BLaER1 treated with 17β-estradiol and CSF1 and Interleukin-3, amounts not matched to agents 10 nM and 100 nM (cell line): Measurements from ENCODE around the gene TFEB.

Experiments used
- H3K27ac ChIP-seq, 11 experiments: shearing (Covaris generic); formaldehyde crosslinking; 2 replicates each; pipeline ENCODE4 v1.8.1; 2022
- H3K27me3 ChIP-seq, 11 experiments: shearing (Covaris generic); formaldehyde crosslinking; 2 replicates each; pipeline ENCODE4 v1.8.1; 2022
- H3K36me3 ChIP-seq, 11 experiments: shearing (Covaris generic); formaldehyde crosslinking; 2 replicates each; pipeline ENCODE4 v1.8.1; 2022
- H3K4me1 ChIP-seq, 10 experiments: shearing (Covaris generic); formaldehyde crosslinking; 2 replicates each; pipeline ENCODE4 v1.8.1; 2022
- H3K4me2 ChIP-seq, 11 experiments: shearing (Covaris generic); formaldehyde crosslinking; 2 replicates each; pipeline ENCODE4 v1.8.1; 2022
- H3K4me3 ChIP-seq, 10 experiments: shearing (Covaris generic); formaldehyde crosslinking; 2 replicates each; pipeline ENCODE4 v1.8.1; 2022
- H3K9ac ChIP-seq, 11 experiments: shearing (Covaris generic); formaldehyde crosslinking; 2 replicates each; pipeline ENCODE4 v1.8.1; 2022
- H3K9me3 ChIP-seq, 11 experiments: shearing (Covaris generic); formaldehyde crosslinking; replicated peaks in 1 of 11; 2 replicates each; pipeline ENCODE4 v1.8.1; 2022
- H4K20me1 ChIP-seq, 11 experiments: shearing (Covaris generic); formaldehyde crosslinking; 2 replicates each; pipeline ENCODE4 v1.8.1; 2022
- Cebpa-rat ChIP-seq, 11 experiments: shearing (Covaris generic); IDR thresholded peaks; 2 replicates each; pipeline ENCODE4 v1.8.1; 2022

Gene TFEB

DNA sequence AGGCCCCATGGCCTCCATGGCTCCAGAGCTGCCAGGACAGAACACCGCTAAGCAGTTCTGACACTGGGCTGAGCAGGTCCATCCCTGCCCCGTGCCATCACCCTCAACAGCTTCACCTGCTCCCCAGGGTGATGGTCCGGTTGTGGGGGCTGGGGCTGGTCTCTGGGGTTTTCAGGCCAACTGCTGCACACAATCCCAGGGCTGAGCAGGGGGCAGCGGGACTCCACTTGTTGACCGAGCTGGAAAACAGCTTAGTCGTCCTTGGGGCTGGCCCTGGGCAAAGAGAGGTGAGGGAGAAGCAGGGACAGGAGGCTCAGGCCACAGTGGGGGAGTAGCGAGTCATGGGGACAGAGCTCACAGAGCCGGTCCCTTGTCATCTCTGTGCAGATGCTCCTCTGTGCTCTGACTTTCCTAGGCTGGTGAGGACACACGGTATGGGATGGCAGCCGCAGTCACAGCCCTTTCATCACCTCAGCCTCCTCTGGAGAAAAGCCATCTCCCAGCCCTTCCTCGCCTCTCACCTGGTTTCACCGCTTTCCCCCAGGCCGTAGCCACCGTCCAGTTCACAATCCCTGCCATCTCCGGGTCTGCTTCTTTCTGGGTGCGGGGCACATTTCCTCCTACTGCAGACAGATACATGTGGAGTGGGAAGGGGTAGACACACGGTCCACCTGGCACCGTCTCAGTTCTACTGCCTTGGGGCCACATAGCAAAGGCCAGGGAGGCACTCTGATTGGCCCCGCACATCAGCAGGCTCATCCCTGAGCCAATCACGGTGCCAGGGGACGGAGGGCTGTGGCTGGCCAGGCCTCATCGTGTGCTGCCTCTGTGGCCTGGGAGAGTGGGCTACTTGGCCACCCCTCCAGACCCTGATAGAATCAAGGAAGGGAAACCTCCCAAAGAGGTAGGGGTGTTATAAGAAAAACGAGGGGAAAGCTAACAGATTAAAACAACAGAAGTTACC, 78.0 kb downstream of the TFEB start:
- Histone ChIP-seq H4K20me1 (peaks cover 0 to 26% (median 0%) of the 10 kb centered on the region in 11 experiments; a peak in 5 of 22 replicates), H3K27ac (peak overlapping the region in 2 of 11 experiments; percentile 21 to 55; a peak in 1 of 22 replicates), H3K9me3 (no peaks in the 10 kb centered on the region), H3K36me3 (peaks cover 7 to 24% (median 17%) of the 10 kb centered on the region in 11 experiments; a peak in 19 of 22 replicates), H3K4me2 (peak overlapping the region in 8 of 11 experiments; percentile 59 to 79 (median 67); a peak in 13 of 22 replicates), H3K27me3 (no peaks in the 10 kb centered on the region), H3K4me3 (no peak overlapping the region), H3K9ac (0 out of 22 replicates have a peak overlapping the region, but pooled peaks of 1 of the 11 experiments have one; percentile 8), H3K4me1 (peaks cover 6 to 34% (median 28%) of the 10 kb centered on the region in 10 experiments; a peak in 19 of 20 replicates)
- TF ChIP-seq Cebpa-rat (IDR thresholded peaks at IDR 0.05), result no peak

DNA sequence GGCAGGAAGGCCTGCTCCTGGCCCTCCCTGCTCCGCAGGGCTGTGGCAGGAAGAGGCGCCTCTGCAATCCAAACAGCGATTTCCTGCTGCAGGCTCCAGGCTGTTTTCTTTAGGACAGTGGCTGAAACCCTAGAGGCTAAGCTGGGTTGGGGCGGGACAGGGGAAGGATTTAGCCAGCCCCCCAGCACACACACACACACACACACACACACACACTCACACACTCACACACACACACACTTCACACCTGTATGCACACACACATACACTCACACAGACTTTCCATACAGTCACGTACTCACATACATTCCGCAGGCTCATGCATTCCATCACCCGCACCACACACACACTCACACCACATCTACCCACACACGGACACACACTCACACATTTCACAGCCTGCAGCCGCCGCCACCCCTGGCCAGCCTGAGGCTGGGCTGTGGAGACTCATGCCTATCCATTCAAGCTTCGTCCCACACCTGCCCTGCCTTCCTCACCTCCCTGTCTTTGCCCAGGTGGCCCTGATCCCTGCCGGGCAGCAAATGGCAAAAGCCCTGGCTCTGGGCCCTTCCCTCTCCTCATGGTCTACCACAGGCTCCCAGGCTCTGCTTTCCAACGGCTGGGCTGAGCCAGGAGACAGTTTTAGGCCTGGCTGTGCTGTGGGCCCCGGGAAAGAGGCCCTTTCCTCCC, 79.3 kb downstream of the TFEB start:
- Histone ChIP-seq H3K9me3 (no peaks in the 10 kb centered on the region), H3K36me3 (peaks cover 12 to 37% (median 30%) of the 10 kb centered on the region in 11 experiments; a peak in 21 of 22 replicates), H3K9ac (peak overlapping the region in 9 of 11 experiments; percentile 26 to 58 (median 35); a peak in 13 of 22 replicates), H3K27ac (peak overlapping the region in 8 of 11 experiments; percentile 21 to 64 (median 33); a peak in 12 of 22 replicates), H3K27me3 (no peaks in the 10 kb centered on the region), H3K4me2 (peak overlapping the region; percentile 39 to 79 (median 66)), H3K4me3 (no peak overlapping the region), H4K20me1 (peaks cover 0 to 39% (median 9%) of the 10 kb centered on the region in 11 experiments; a peak in 9 of 22 replicates), H3K4me1 (peaks cover 6 to 34% (median 28%) of the 10 kb centered on the region in 10 experiments; a peak in 19 of 20 replicates)
- TF ChIP-seq Cebpa-rat (IDR thresholded peaks at IDR 0.05), result no peak

- H3K4me3 ChIP-seq, result no peak overlapping the region
- H4K20me1 ChIP-seq, result peaks cover 0 to 40% (median 9%) of the 10 kb centered on the region in 11 experiments; a peak in 9 of 22 replicates
- H3K36me3 ChIP-seq, result peaks cover 13 to 42% (median 35%) of the 10 kb centered on the region in 11 experiments; a peak in 21 of 22 replicates
- no peak for TF ChIP-seq Cebpa-rat (IDR thresholded peaks at IDR 0.05)
- H3K27ac ChIP-seq, result peak overlapping the region in 8 of 11 experiments; percentile 21 to 64 (median 33); a peak in 12 of 22 replicates
- H3K4me1 ChIP-seq, result peaks cover 6 to 34% (median 28%) of the 10 kb centered on the region in 10 experiments; a peak in 19 of 20 replicates
- H3K4me2 ChIP-seq, result peak overlapping the region; percentile 39 to 79 (median 66)
- H3K9ac ChIP-seq, result peak overlapping the region in 9 of 11 experiments; percentile 13 to 58 (median 35); a peak in 11 of 22 replicates
- H3K27me3 ChIP-seq, result no peaks in the 10 kb centered on the region
- H3K9me3 ChIP-seq, result no peaks in the 10 kb centered on the region
These were observed 79.8 kb downstream of the TFEB start for GRCh38 chr6:41655646-41656001.

DNA sequence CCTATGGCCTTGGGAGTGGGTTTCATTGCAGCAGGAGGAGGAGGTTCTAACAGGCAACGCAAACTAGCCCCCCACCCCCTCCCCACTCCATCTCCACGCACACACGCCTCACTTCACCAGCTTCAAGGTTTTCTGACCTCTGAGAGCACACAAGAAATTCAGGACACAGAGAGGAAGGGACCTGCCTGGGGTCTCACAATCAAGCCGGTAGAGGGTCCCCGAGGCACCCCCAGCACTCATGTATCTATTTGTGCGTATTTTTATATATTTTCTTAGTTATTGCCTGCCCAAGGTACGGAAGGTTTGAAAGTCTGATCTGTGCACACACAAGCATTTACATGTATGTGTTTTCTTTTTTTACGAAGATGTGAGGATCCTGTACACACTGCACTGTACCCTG, 80.2 kb downstream of the TFEB start:
- H3K36me3 ChIP-seq, result peaks cover 13 to 47% (median 40%) of the 10 kb centered on the region in 11 experiments; a peak in 21 of 22 replicates
- H3K9me3 ChIP-seq, result no peaks in the 10 kb centered on the region
- H3K9ac ChIP-seq, result peak overlapping the region in 7 of 11 experiments; percentile 26 to 58 (median 37); a peak in 6 of 22 replicates
- peak overlapping the region in 10 of 11 experiments; percentile 39 to 79 (median 66); a peak in 18 of 22 replicates for H3K4me2 ChIP-seq
- H3K27me3 ChIP-seq, result no peaks in the 10 kb centered on the region
- H4K20me1 ChIP-seq, result peaks cover 0 to 40% (median 9%) of the 10 kb centered on the region in 11 experiments; a peak in 9 of 22 replicates
- peak overlapping the region in 3 of 11 experiments; percentile 34 to 64 (median 55); a peak in 7 of 22 replicates for H3K27ac ChIP-seq
- peaks cover 6 to 34% (median 28%) of the 10 kb centered on the region in 10 experiments; a peak in 19 of 20 replicates for H3K4me1 ChIP-seq
- TF ChIP-seq Cebpa-rat (IDR thresholded peaks at IDR 0.05), result no peak
- no peak overlapping the region for H3K4me3 ChIP-seq

DNA sequence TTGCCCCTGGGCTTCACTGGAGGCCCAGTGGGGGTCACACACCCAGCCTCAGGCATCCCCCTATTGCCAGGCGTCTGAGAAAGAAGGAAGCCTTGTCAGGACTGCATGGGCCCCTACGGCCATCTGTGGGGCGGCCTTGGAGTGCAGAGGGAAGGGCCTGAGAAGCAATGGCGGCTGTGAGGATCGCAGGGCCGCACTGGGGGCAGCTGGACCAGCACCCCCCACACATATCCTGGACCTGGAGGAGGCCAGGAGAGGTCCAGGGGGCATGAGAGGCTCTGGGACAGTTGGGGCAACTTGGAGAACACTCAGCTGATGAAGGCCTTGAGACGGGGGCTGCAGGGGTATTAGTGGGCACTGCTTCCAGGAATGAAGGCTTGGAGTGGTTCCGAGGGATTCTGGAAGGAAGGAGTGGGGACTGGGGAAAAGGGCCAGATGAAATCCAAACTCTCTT, 80.7 kb downstream of the TFEB start:
- H3K36me3 ChIP-seq, result peaks cover 13 to 50% (median 43%) of the 10 kb centered on the region in 11 experiments; a peak in 21 of 22 replicates
- H3K27ac ChIP-seq, result peak overlapping the region in 4 of 11 experiments; percentile 11 to 64 (median 34); a peak in 4 of 22 replicates
- peaks cover 6 to 34% (median 28%) of the 10 kb centered on the region in 10 experiments; a peak in 19 of 20 replicates for H3K4me1 ChIP-seq
- H3K27me3 ChIP-seq, result no peaks in the 10 kb centered on the region
- H4K20me1 ChIP-seq, result peaks cover 0 to 40% (median 9%) of the 10 kb centered on the region in 11 experiments; a peak in 9 of 22 replicates
- peak overlapping the region in 3 of 11 experiments; percentile 13 to 49 (median 47); a peak in 3 of 22 replicates for H3K9ac ChIP-seq
- peak overlapping the region in 6 of 11 experiments; percentile 5 to 79 (median 67); a peak in 6 of 22 replicates for H3K4me2 ChIP-seq
- no peaks in the 10 kb centered on the region for H3K9me3 ChIP-seq
- no peak overlapping the region for H3K4me3 ChIP-seq
- TF ChIP-seq Cebpa-rat (IDR thresholded peaks at IDR 0.05), result no peak

DNA sequence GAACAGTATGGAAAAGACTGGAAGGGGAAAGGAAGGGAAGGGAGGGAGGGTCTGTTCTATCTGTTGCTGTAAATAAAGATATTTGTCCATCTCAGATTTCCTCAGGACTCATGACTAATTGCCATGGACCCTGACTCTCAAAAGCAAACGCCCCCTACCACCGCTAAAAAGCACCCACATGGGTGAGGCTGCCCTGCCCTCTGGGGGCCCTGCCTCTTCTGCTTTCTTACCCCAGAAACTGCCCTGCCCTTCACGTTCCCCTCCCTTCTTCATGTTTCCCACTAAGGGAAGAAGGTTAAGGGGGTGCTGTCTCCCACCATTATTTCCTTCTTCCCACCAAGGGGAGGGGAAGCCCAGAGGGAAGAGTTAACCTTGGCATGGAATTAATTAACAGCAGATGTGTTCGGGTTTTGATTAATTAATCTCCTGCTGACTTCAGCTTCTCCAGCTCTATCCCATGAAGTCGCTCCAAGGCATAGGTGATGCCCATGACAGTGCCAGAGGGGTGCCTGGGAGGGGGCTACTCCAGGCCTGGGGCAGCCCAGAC, 81.2 kb downstream of the TFEB start:
- H3K27ac ChIP-seq, result peak overlapping the region in 3 of 11 experiments; percentile 4 to 55 (median 11); a peak in 3 of 22 replicates
- H3K9ac ChIP-seq, result peak overlapping the region in 3 of 11 experiments; percentile 13 to 49 (median 47); a peak in 1 of 22 replicates
- H3K9me3 ChIP-seq, result no peaks in the 10 kb centered on the region
- H4K20me1 ChIP-seq, result peaks cover 0 to 45% (median 9%) of the 10 kb centered on the region in 11 experiments; a peak in 10 of 22 replicates
- H3K4me1 ChIP-seq, result peaks cover 6 to 38% (median 28%) of the 10 kb centered on the region in 10 experiments; a peak in 19 of 20 replicates
- no peaks in the 10 kb centered on the region for H3K27me3 ChIP-seq
- no peak overlapping the region for H3K4me3 ChIP-seq
- H3K4me2 ChIP-seq, result peak overlapping the region in 1 of 11 experiments; percentile 5; a peak in 2 of 22 replicates
- TF ChIP-seq Cebpa-rat (IDR thresholded peaks at IDR 0.05), result no peak
- peaks cover 18 to 55% (median 48%) of the 10 kb centered on the region in 11 experiments for H3K36me3 ChIP-seq

GRCh38 chr6:41653691-41654090, 81.7 kb downstream of the TFEB start:
- Histone ChIP-seq H3K36me3 (peaks cover 24 to 61% (median 54%) of the 10 kb centered on the region in 11 experiments), H3K27me3 (no peaks in the 10 kb centered on the region)

More at GRCh38 chr6:41653691-41654090, 81.7 kb downstream of the TFEB start:
- Histone ChIP-seq H3K4me2 (no peak overlapping the region), H4K20me1 (peaks cover 0 to 50% (median 11%) of the 10 kb centered on the region in 11 experiments; a peak in 10 of 22 replicates), H3K27ac (no peak overlapping the region), H3K4me3 (no peak overlapping the region), H3K9me3 (no peaks in the 10 kb centered on the region), H3K9ac (no peak overlapping the region), H3K4me1 (peaks cover 6 to 40% (median 28%) of the 10 kb centered on the region in 10 experiments; a peak in 19 of 20 replicates)
- no peak for TF ChIP-seq Cebpa-rat (IDR thresholded peaks at IDR 0.05)
